ENCODE results near the gene RTN3. TPM values are rescaled to one million over a fixed set of nuclear protein-coding genes. Genes with fewer than 3 reads are reported as not detected.
A peak's percentile ranks its signal among the peaks of the same experiment; 100 is the strongest.

RTN3 gene
- polyA plus RNA-seq, 3 donors: 123 to 341 (median 232) TPM

DNA sequence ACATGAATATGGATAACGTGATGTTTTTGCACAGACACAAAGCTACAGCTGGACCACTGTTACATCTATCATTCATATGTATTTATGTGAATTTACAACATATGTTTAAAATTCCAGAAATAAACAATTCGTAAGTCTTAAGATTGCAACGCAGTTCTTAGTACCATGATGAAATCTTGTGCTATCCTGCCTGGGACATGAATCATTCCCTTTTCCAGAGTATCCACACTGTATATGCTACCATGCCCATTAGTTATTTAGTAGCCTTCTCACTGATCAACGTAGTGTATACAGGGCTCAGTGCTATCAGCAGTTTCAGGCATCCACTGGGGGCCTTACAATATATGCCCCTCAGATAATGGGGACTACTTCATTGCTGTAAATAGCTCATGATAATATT, 14.4 kb upstream of the RTN3 start:
- no peak overlapping the region for H3K4me2 ChIP-seq (replicated peaks; ENCODE audit: extremely low read depth, low read length, poor library complexity, severe bottlenecking)
- peaks cover 63% of the 10 kb centered on the region for H3K4me1 Mint-ChIP-seq
- H3K36me3 Mint-ChIP-seq: peaks cover 1 to 7% of the 10 kb centered on the region in 2 donors

DNA sequence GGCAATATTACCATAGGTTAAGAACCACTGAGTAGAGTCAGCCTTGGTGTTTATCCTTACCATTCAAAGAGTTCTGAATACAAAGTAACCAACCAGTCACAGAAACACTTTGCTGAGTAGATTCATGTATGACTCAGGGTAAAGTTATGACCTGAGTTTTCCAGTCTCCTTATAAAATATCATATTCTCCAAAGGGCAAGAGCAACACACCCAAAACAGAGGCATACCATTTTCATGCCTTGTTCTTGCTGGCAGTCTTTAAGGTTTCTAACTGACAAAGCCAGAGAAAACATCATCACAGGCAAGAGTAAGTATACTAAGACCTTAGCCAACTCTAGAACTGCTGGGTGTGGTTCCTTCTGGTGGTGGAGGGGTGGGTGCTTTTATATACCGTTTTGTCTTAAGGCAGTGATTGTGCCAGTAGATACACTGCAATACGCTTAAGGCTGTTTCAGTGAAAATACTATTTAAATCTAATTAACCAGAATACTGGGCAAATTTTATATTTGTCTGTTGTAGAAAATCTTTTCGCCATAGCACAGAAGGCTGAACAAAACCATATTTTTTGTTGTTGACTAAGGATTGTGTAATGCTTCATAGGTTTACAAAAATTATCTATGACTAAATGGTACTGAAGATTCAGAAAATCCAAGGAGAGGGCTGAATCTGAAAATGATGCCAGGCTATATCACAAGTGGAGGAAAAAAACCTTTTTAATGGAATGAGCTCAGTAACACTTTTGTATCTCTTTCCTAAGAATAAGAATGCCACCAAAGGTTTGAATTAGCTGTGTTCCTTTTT, 13.1 kb upstream of the RTN3 start:
- peaks cover 56% of the 10 kb centered on the region for H3K4me1 Mint-ChIP-seq
- Histone ChIP-seq H3K4me2 (replicated peaks; ENCODE audit: extremely low read depth, low read length, poor library complexity, severe bottlenecking) (no peak overlapping the region), H3K9ac (ENCODE audit: insufficient read depth, low read length, poor library complexity, severe bottlenecking) (no peak overlapping the region), H3K9me3 (replicated peaks in 1 of 2; ENCODE audit: control insufficient read depth in 1 of 2, insufficient read depth in 1 of 2, low read length in 2 of 2) (no peaks in the 10 kb centered on the region), H3K4me1 (ENCODE audit: control insufficient read depth in 1 of 2, insufficient read depth in 2 of 2, low read length in 2 of 2) (peaks cover 41 to 47% of the 10 kb centered on the region in 2 donors), H3K36me3 (replicated peaks in 1 of 2; ENCODE audit: control insufficient read depth in 1 of 2, insufficient read depth in 2 of 2, low read length in 2 of 2) (peaks cover 0 to 6% of the 10 kb centered on the region in 2 donors), H2AFZ (ENCODE audit: insufficient read depth, low read depth, low read length, poor library complexity, severe bottlenecking) (no peak overlapping the region), H3K27me3 (ENCODE audit: control insufficient read depth in 2 of 2, insufficient read depth in 2 of 2, low read length in 2 of 2) (no peaks in the 10 kb centered on the region), H4K20me1 (ENCODE audit: insufficient read depth, low read length) (peaks cover 70% of the 10 kb centered on the region), H3K79me2 (ENCODE audit: insufficient read depth, low read length) (peaks cover 80% of the 10 kb centered on the region), H3K27ac (ENCODE audit: low read depth in 1 of 2, low read length in 2 of 2) (peak overlapping the region in 1 of 2 donors; percentile 83), H3K4me3 (replicated peaks in 1 of 3; ENCODE audit: low read depth in 2 of 3, low read length in 3 of 3) (no peak overlapping the region)
- TF ChIP-seq, protein P1, sequence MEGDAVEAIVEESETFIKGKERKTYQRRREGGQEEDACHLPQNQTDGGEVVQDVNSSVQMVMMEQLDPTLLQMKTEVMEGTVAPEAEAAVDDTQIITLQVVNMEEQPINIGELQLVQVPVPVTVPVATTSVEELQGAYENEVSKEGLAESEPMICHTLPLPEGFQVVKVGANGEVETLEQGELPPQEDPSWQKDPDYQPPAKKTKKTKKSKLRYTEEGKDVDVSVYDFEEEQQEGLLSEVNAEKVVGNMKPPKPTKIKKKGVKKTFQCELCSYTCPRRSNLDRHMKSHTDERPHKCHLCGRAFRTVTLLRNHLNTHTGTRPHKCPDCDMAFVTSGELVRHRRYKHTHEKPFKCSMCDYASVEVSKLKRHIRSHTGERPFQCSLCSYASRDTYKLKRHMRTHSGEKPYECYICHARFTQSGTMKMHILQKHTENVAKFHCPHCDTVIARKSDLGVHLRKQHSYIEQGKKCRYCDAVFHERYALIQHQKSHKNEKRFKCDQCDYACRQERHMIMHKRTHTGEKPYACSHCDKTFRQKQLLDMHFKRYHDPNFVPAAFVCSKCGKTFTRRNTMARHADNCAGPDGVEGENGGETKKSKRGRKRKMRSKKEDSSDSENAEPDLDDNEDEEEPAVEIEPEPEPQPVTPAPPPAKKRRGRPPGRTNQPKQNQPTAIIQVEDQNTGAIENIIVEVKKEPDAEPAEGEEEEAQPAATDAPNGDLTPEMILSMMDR (IDR thresholded peaks at IDR 0.05): no peak
- DNase-seq: no peak
- no peaks in the 10 kb centered on the region for H3K27me3 Mint-ChIP-seq (ENCODE audit: low read depth in 3 of 3)
- intact Hi-C loops (cut with micrococcal nuclease): loop anchor here in 1 of 2 donors (10.0 kb wide), 1 partner anchor 67 kb away; no protein-coding TSS in a partner anchor
- H3K27ac Mint-ChIP-seq: peak overlapping the region in 6 of 7 donors; percentile 22 to 69 (median 62)
- H3K36me3 Mint-ChIP-seq: peaks cover 1 to 7% of the 10 kb centered on the region in 2 donors
- no CpG with 5 or more reads among the region's 3 CpGs for WGBS (ENCODE audit: insufficient coverage)
- H3K4me3 Mint-ChIP-seq: no peak overlapping the region
- no peaks in the 10 kb centered on the region for H3K9me3 Mint-ChIP-seq

More for the DNA sequence above, 14.4 kb upstream of the RTN3 start:
- intact Hi-C loops (cut with micrococcal nuclease): loop anchor here in 1 of 2 donors (10.0 kb wide), 1 partner anchor 68 kb away; no protein-coding TSS in a partner anchor
- DNase-seq: no peak
- no peak overlapping the region for H3K9ac ChIP-seq (ENCODE audit: insufficient read depth, low read length, poor library complexity, severe bottlenecking)
- TF ChIP-seq, protein P1 (IDR thresholded peaks at IDR 0.05): no peak
- H3K79me2 ChIP-seq (ENCODE audit: insufficient read depth, low read length): peaks cover 94% of the 10 kb centered on the region
- no peak overlapping the region for H3K27ac Mint-ChIP-seq
- no peak overlapping the region for H2AFZ ChIP-seq (ENCODE audit: insufficient read depth, low read depth, low read length, poor library complexity, severe bottlenecking)
- no peak overlapping the region for H3K4me3 Mint-ChIP-seq
- H3K4me1 ChIP-seq (ENCODE audit: control insufficient read depth in 1 of 2, insufficient read depth in 2 of 2, low read length in 2 of 2): peaks cover 40 to 46% of the 10 kb centered on the region in 2 donors
- H3K27ac ChIP-seq (ENCODE audit: low read depth in 1 of 2, low read length in 2 of 2): peak overlapping the region in 1 of 2 donors; percentile 9
- H4K20me1 ChIP-seq (ENCODE audit: insufficient read depth, low read length): peaks cover 83% of the 10 kb centered on the region
- H3K9me3 Mint-ChIP-seq: no peaks in the 10 kb centered on the region
- H3K36me3 ChIP-seq (replicated peaks in 1 of 2; ENCODE audit: control insufficient read depth in 1 of 2, insufficient read depth in 2 of 2, low read length in 2 of 2): peaks cover 0 to 6% of the 10 kb centered on the region in 2 donors
- H3K9me3 ChIP-seq (replicated peaks in 1 of 2; ENCODE audit: control insufficient read depth in 1 of 2, insufficient read depth in 1 of 2, low read length in 2 of 2): no peaks in the 10 kb centered on the region
- no peaks in the 10 kb centered on the region for H3K27me3 ChIP-seq (ENCODE audit: control insufficient read depth in 2 of 2, insufficient read depth in 2 of 2, low read length in 2 of 2)
- WGBS (ENCODE audit: insufficient coverage): 72% methylated on average over 2 of the region's 4 CpGs
- H3K27me3 Mint-ChIP-seq (ENCODE audit: low read depth in 3 of 3): no peaks in the 10 kb centered on the region
- H3K4me3 ChIP-seq (replicated peaks in 1 of 3; ENCODE audit: low read depth in 2 of 3, low read length in 3 of 3): no peak overlapping the region

All from CD14-positive monocyte (primary cell).